CD14-positive monocyte (primary cell): ENCODE measurements around the gene CDC42EP4. TPM values are rescaled to one million over a fixed set of nuclear protein-coding genes. Genes with fewer than 3 reads are reported as not detected.

ENCODE experiments used
- DNase-seq, 3 donors: peaks; one replicate each; pipeline ENCODE4 v3.0.0-alpha.2; 2011 to 2022
- H2AFZ ChIP-seq: 2 replicates; pipeline ENCODE4 v1.6.0; 2012; ENCODE audit warnings: mild to moderate bottlenecking, low read depth, low read length, inconsistent platforms; ENCODE audit not compliant: insufficient read depth, poor library complexity, severe bottlenecking
- H3K27ac ChIP-seq, 2 donors: 1 replicate in 1 of 2; 2 replicates in 1 of 2; pipeline ENCODE4 v1.5.1; 2012 to 2013; ENCODE audit warnings: low read length in 2 of 2, control low read depth in 1 of 2, inconsistent platforms in 1 of 2, low read depth in 1 of 2, mild to moderate bottlenecking in 1 of 2
- H3K27me3 ChIP-seq, 2 donors: one replicate each; pipeline versions ENCODE4 v1.6.0 to v1.6.1; 2011 to 2013; ENCODE audit warnings: low read length in 2 of 2; ENCODE audit not compliant: control insufficient read depth in 2 of 2, insufficient read depth in 2 of 2
- H3K36me3 ChIP-seq, 2 donors: replicated peaks in 1 of 2; 1 replicate in 1 of 2; 2 replicates in 1 of 2; pipeline versions ENCODE4 v1.5.1 to v1.6.1; 2012 to 2013; ENCODE audit warnings: low read length in 2 of 2, control low read depth in 1 of 2, inconsistent platforms in 1 of 2, mild to moderate bottlenecking in 1 of 2; ENCODE audit not compliant: insufficient read depth in 2 of 2, control insufficient read depth in 1 of 2
- H3K4me1 ChIP-seq, 2 donors: 1 replicate in 1 of 2; 2 replicates in 1 of 2; pipeline versions ENCODE4 v1.5.1 to v1.6.1; 2012 to 2013; ENCODE audit warnings: low read length in 2 of 2, control low read depth in 1 of 2, inconsistent platforms in 1 of 2, mild to moderate bottlenecking in 1 of 2, moderate library complexity in 1 of 2; ENCODE audit not compliant: insufficient read depth in 2 of 2, control insufficient read depth in 1 of 2
- H3K4me2 ChIP-seq: replicated peaks from 2 replicates; pipeline ENCODE3; 2012; ENCODE audit warnings: low read length, moderate library complexity, mild to moderate bottlenecking; ENCODE audit not compliant: poor library complexity, severe bottlenecking; ENCODE audit errors: extremely low read depth
- H3K4me3 ChIP-seq, 3 experiments: fragments of 200-600 bp in 1 of 3; sonication (generic) in 1 of 3; replicated peaks in 1 of 3; 1 replicate in 2 of 3; 2 replicates in 1 of 3; pipeline ENCODE4 v1.5.1; 2011 to 2013; ENCODE audit warnings: low read length in 3 of 3, mild to moderate bottlenecking in 3 of 3, control low read depth in 2 of 3, low read depth in 2 of 3, inconsistent platforms in 1 of 3, moderate library complexity in 1 of 3
- H3K79me2 ChIP-seq: 2 replicates; pipeline ENCODE4 v1.6.0; 2012; ENCODE audit warnings: mild to moderate bottlenecking, control low read depth, inconsistent platforms, low read length, moderate library complexity; ENCODE audit not compliant: insufficient read depth
- H3K9ac ChIP-seq: 2 replicates; pipeline ENCODE4 v1.6.0; 2017; ENCODE audit warnings: low read length, mild to moderate bottlenecking; ENCODE audit not compliant: insufficient read depth, poor library complexity, severe bottlenecking
- H3K9me3 ChIP-seq, 2 donors: replicated peaks in 1 of 2; 1 replicate in 1 of 2; 2 replicates in 1 of 2; pipeline versions ENCODE4 v1.5.1 to v1.6.1; 2012 to 2013; ENCODE audit warnings: low read length in 2 of 2, control low read depth in 1 of 2; ENCODE audit not compliant: control insufficient read depth in 1 of 2, insufficient read depth in 1 of 2
- H4K20me1 ChIP-seq: 2 replicates; pipeline ENCODE4 v1.6.0; 2012; ENCODE audit warnings: mild to moderate bottlenecking, low read length, control low read depth, moderate library complexity; ENCODE audit not compliant: insufficient read depth
- H3K27ac Mint-ChIP-seq, 7 donors: one replicate each; pipeline ENCODE4 v1.8.0; 2020; ENCODE audit warnings: mild to moderate bottlenecking in 7 of 7, mixed read lengths in 7 of 7, moderate library complexity in 6 of 7, inconsistent platforms in 2 of 7
- H3K27me3 Mint-ChIP-seq, 3 donors: one replicate each; pipeline ENCODE4 v1.8.0; 2021 to 2022; ENCODE audit warnings: low read depth in 3 of 3, mild to moderate bottlenecking in 3 of 3, mixed read lengths in 3 of 3, moderate library complexity in 3 of 3, inconsistent platforms in 1 of 3
- H3K36me3 Mint-ChIP-seq, 2 donors: one replicate each; pipeline ENCODE4 v1.8.0; 2020; ENCODE audit warnings: mixed read lengths in 2 of 2, inconsistent platforms in 1 of 2, mild to moderate bottlenecking in 1 of 2
- H3K4me1 Mint-ChIP-seq: one replicate; pipeline ENCODE4 v1.8.0; 2020; ENCODE audit warnings: mild to moderate bottlenecking, mixed read lengths
- H3K4me3 Mint-ChIP-seq, 2 donors: one replicate each; pipeline ENCODE4 v1.8.0; 2020; ENCODE audit warnings: mild to moderate bottlenecking in 2 of 2, mixed read lengths in 2 of 2, moderate library complexity in 1 of 2
- H3K9me3 Mint-ChIP-seq, 7 donors: one replicate each; pipeline ENCODE4 v1.8.0; 2020 to 2022; ENCODE audit warnings: mixed read lengths in 7 of 7, mild to moderate bottlenecking in 6 of 7, moderate library complexity in 6 of 7, inconsistent platforms in 2 of 7
- WGBS: methylation state at CpG from one replicate; pipeline ENCODE4 v1.1.5; 2013; ENCODE audit warnings: missing lambda C conversion rate; ENCODE audit not compliant: insufficient coverage; 5-methylcytosine and 5-hydroxymethylcytosine counted together
- intact Hi-C, 2 donors: fragments of 100-400 bp; cut with micrococcal nuclease; formaldehyde crosslinking; loops; one replicate each; pipeline versions ENCODE4 v1.15.0 to v1.15.1; 2023
- polyA plus RNA-seq, 3 donors: library from polyadenylated mRNA; depleted of rRNA in 1 of 3; unstranded in 2 of 3; stranded (reverse) in 1 of 3; fragments of 300-500 nt in 2 of 3; fragments of >200 nt in 1 of 3; fragmentation: Illumina TruSeq in 2 of 3; gene quantifications; 1 replicate in 2 of 3; 2 replicates in 1 of 3; pipeline ENCODE4 v1.2.3, GENCODE V29; 2012 to 2021
- TF ChIP-seq, protein P1 (sequence below): fragments of 200-600 bp; IDR thresholded peaks from one replicate; pipeline ENCODE4 v1.8.0; 2022; ENCODE audit warnings: antibody characterized with exemption, mild to moderate bottlenecking

Gene CDC42EP4
- polyA plus RNA-seq, 3 donors, result 6.4 to 12.7 (median 6.6) TPM

DNA sequence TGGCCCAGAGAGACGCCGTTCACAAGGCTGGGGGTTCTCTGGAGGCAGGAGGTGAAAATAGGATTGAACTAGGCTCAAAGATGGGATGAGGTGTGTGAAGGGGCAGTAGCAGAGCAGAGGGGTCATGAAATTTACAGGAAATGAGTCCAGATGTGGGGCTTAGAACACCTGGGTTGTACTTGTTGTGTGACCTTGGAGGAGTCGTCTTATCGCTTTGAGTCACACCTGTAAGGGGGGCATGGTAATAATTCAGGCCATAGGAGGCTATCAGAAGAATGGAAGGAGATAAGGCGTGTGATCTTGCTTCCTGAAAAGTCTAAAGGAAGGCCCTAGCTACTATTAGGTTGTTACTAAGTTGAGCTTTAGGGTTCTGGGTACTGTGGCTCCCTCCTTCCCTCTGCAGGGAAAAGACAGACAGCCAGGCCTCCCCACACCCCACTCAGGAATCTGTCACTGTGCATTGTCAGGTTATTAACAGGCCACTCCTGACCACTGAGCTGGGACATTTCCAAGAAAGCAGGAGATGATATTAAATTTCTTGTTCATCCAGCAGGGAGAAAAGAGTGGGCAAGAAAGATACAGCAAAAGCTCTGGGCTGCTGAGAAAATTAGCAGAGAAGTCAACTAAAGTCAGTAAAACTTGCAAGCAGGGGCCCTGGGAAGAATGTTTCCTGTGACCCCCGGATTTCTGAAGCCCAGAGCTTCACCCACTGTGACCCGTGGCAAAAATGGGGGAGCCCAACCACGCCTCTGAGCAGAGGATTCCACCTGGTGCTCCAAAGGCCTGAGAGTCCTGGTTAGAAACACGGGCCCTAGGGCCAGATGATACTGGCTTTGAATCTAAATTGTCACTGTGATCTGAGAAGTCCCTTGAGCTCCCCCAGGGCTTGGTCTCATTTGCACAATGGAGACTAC is 6.0 kb upstream of the CDC42EP4 start:
- H3K4me3 Mint-ChIP-seq, result no peak overlapping the region
- WGBS, result 95% methylated on average over 8 of the region's 9 CpGs

DNA sequence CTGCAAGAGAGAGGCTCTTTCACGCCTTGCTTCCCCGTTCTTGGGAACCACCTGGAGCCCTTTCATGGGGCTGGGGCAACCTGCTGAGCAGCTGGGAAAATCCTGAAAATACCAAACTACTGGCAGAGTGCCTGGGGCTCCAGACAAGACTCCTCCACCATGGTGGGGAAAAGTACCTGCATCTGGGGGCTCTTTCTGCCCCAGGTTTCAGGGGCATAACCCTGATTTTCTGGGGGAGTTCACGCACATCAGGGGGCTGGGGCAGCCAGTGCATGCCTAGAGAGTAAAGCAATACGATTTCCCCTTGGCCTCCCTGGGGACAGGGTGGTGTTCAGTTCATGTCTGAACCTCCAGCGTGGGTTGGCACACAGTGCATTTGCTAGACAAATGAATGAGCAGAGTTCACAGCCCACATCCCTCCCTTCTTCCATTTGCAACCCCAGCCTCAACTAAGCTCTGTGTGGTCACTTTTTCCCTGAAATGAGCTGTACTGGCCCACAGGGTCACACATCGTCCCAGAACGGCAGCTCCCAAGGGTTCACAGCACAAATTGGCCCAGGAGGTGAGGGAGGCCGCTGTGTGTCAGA is 5.2 kb upstream of the CDC42EP4 start:
- TF ChIP-seq, protein P1, sequence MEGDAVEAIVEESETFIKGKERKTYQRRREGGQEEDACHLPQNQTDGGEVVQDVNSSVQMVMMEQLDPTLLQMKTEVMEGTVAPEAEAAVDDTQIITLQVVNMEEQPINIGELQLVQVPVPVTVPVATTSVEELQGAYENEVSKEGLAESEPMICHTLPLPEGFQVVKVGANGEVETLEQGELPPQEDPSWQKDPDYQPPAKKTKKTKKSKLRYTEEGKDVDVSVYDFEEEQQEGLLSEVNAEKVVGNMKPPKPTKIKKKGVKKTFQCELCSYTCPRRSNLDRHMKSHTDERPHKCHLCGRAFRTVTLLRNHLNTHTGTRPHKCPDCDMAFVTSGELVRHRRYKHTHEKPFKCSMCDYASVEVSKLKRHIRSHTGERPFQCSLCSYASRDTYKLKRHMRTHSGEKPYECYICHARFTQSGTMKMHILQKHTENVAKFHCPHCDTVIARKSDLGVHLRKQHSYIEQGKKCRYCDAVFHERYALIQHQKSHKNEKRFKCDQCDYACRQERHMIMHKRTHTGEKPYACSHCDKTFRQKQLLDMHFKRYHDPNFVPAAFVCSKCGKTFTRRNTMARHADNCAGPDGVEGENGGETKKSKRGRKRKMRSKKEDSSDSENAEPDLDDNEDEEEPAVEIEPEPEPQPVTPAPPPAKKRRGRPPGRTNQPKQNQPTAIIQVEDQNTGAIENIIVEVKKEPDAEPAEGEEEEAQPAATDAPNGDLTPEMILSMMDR, result no peak
- no peak overlapping the region for H2AFZ ChIP-seq
- no peak overlapping the region for H3K4me3 Mint-ChIP-seq
- H3K4me1 Mint-ChIP-seq, result peaks cover 10% of the 10 kb centered on the region
- WGBS, result 72% methylated on average over 8 of the region's 8 CpGs
- H3K27ac Mint-ChIP-seq, result no peak overlapping the region
- H3K4me1 ChIP-seq, result peaks cover 7 to 11% of the 10 kb centered on the region in 2 donors
- H3K9me3 ChIP-seq, result no peaks in the 10 kb centered on the region
- no peaks in the 10 kb centered on the region for H3K36me3 ChIP-seq
- H3K9me3 Mint-ChIP-seq, result peaks cover 0 to 2% (median 0%) of the 10 kb centered on the region in 7 donors
- H4K20me1 ChIP-seq, result no peaks in the 10 kb centered on the region
- no peak for DNase-seq
- intact Hi-C loops, result no loop called here
- H3K9ac ChIP-seq, result no peak overlapping the region
- no peaks in the 10 kb centered on the region for H3K27me3 ChIP-seq
- no peak overlapping the region for H3K4me2 ChIP-seq
- H3K4me3 ChIP-seq, result no peak overlapping the region
- no peaks in the 10 kb centered on the region for H3K79me2 ChIP-seq
- no peaks in the 10 kb centered on the region for H3K36me3 Mint-ChIP-seq
- peaks cover 1 to 2% (median 1%) of the 10 kb centered on the region in 3 donors for H3K27me3 Mint-ChIP-seq
- H3K27ac ChIP-seq, result no peak overlapping the region

More for the DNA sequence above, 6.0 kb upstream of the CDC42EP4 start:
- Mint-ChIP-seq H3K27me3 (peaks cover 1 to 6% (median 2%) of the 10 kb centered on the region in 3 donors), H3K36me3 (no peaks in the 10 kb centered on the region), H3K27ac (no peak overlapping the region), H3K4me1 (peaks cover 6% of the 10 kb centered on the region), H3K9me3 (peaks cover 1 to 8% (median 4%) of the 10 kb centered on the region in 7 donors)
- Histone ChIP-seq H2AFZ (no peak overlapping the region), H3K36me3 (no peaks in the 10 kb centered on the region), H3K4me1 (peaks cover under 1 to 4% of the 10 kb centered on the region in 2 donors), H3K9me3 (peaks cover 0 to 3% of the 10 kb centered on the region in 2 donors), H3K9ac (no peak overlapping the region), H4K20me1 (no peaks in the 10 kb centered on the region), H3K79me2 (no peaks in the 10 kb centered on the region), H3K4me2 (no peak overlapping the region), H3K27ac (no peak overlapping the region), H3K27me3 (no peaks in the 10 kb centered on the region), H3K4me3 (no peak overlapping the region)
- DNase-seq, result no peak
- TF ChIP-seq, protein P1, result no peak
- intact Hi-C loops, result no loop called here
